ENCODE measurements around the gene MATK. TPM values are rescaled to one million over a fixed set of nuclear protein-coding genes. Genes with fewer than 3 reads are reported as not detected.
"Not testable (repeated sequence)": the region's sequence is repeated elsewhere in the genome, so short reads cannot be mapped to it uniquely, and the experiment has no call there.

MATK gene
- total RNA-seq, 1 experiment from 2014 or later, result not detected

DNA sequence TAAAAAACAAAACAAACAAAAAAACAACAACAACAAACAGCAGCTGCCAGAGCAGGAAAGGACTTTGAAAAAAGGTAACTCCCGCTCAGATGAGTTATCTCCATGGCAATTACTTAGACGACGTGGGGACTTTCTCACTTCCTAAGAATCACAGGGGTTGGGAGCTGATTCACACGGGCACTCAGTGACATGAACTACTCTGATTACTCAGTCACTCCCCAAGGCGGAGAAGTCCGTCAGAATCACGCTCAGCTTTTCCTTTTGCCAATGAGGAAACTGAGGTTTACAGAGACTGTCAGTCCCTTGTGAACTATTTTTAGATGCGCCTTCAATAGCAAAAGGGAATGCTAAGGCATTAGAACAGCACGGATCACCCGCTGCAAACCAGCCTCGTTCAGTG lies 32.3 kb upstream of the MATK start:
- intact Hi-C loops (cut with micrococcal nuclease; ENCODE audit: unreplicated experiment), result no loop called here
- H3K27me3 Mint-ChIP-seq (ENCODE audit: unreplicated experiment), result peaks cover 19% of the 10 kb centered on the region

DNA sequence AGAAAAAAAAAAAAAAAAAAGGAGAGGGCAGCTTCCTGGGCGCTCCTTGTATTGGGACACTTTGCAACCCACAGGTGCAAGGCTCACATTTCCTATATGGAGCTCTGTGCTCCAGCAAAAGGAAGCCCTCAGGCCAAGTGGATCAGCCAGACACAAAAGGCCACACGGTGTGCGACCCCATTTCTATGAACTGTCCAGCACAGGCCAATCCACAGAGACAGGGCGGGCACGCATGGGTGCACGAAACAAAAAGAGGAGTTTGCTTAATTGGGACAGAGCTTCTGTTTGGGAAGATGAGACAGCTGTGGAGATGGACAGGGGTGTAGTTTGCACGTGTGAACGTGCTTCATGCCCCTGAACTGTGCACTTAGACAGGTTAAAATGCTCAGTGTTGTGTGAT lies 31.6 kb upstream of the MATK start:
- no peaks in the 10 kb centered on the region for H3K4me1 Mint-ChIP-seq (ENCODE audit: low read depth, unreplicated experiment)
- H3K9me3 Mint-ChIP-seq (ENCODE audit: low read depth, unreplicated experiment), result no peaks in the 10 kb centered on the region
- no peak for DNase-seq
- H3K27me3 Mint-ChIP-seq (ENCODE audit: unreplicated experiment), result peaks cover 13% of the 10 kb centered on the region
- intact Hi-C loops (cut with micrococcal nuclease; ENCODE audit: unreplicated experiment), result no loop called here
- H3K27ac Mint-ChIP-seq (ENCODE audit: unreplicated experiment), result no peak overlapping the region
- CTCF ChIA-PET, result interaction anchor here (0.7 to 1.2 kb wide), 2 partner anchors 170 to 225 kb away, joined by 4 read pairs; no protein-coding TSS in a partner anchor
- H3K36me3 Mint-ChIP-seq (ENCODE audit: insufficient read depth, unreplicated experiment), result no peaks in the 10 kb centered on the region
- TF ChIP-seq, protein P1, sequence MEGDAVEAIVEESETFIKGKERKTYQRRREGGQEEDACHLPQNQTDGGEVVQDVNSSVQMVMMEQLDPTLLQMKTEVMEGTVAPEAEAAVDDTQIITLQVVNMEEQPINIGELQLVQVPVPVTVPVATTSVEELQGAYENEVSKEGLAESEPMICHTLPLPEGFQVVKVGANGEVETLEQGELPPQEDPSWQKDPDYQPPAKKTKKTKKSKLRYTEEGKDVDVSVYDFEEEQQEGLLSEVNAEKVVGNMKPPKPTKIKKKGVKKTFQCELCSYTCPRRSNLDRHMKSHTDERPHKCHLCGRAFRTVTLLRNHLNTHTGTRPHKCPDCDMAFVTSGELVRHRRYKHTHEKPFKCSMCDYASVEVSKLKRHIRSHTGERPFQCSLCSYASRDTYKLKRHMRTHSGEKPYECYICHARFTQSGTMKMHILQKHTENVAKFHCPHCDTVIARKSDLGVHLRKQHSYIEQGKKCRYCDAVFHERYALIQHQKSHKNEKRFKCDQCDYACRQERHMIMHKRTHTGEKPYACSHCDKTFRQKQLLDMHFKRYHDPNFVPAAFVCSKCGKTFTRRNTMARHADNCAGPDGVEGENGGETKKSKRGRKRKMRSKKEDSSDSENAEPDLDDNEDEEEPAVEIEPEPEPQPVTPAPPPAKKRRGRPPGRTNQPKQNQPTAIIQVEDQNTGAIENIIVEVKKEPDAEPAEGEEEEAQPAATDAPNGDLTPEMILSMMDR (IDR thresholded peaks at IDR 0.05; ENCODE audit: unreplicated experiment), result no peak
- no TSS peak for BruUV-seq (replicated peaks)
- no peak overlapping the region for H3K4me3 Mint-ChIP-seq (ENCODE audit: low read depth, unreplicated experiment)

More for the DNA sequence above, 32.3 kb upstream of the MATK start:
- Mint-ChIP-seq H3K4me1 (ENCODE audit: low read depth, unreplicated experiment) (no peaks in the 10 kb centered on the region), H3K36me3 (ENCODE audit: insufficient read depth, unreplicated experiment) (no peaks in the 10 kb centered on the region), H3K9me3 (ENCODE audit: low read depth, unreplicated experiment) (no peaks in the 10 kb centered on the region), H3K27ac (ENCODE audit: unreplicated experiment) (no peak overlapping the region), H3K4me3 (ENCODE audit: low read depth, unreplicated experiment) (no peak overlapping the region)
- CTCF ChIA-PET, result interaction anchor here (1.0 to 1.2 kb wide), 2 partner anchors 31 to 169 kb away, joined by 3 to 4 read pairs; no protein-coding TSS in a partner anchor
- TF ChIP-seq, protein P1 (IDR thresholded peaks at IDR 0.05; ENCODE audit: unreplicated experiment), result no peak
- DNase-seq, result peak; percentile 4
- BruUV-seq (replicated peaks), result no TSS peak

DNA sequence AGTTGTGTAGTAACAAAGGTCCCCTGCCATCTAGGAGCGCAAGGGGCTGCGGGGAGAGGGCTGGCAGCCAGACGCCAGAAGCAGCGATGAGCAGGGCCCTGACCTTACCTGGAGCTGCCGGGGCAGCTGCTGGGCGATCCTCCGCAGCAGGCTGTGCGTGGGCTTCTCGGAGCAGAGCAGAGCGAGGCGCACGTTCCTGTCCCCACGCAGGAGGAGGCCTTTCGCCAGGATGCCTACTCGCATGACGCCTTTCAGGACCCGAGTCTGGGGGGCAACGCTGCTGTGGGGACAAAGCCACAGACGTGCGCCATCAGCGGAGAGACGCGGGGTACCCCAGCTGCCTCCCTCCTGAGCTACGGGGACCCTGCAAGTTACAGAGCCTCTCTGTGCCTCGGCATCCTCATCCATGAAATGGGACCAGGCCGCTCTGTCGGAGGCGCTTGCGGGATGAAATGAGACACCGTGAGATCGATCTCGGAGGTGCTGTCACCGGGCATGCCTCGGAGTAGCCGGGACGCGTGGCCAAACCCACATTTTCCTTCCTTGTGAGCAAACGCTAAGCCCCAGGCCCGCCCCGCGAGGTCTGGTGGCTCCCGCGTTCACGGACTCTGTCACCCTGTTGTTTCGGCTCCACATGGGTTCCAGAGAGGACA lies 30.5 kb upstream of the MATK start:
- Mint-ChIP-seq H3K4me3 (ENCODE audit: low read depth, unreplicated experiment) (no peak overlapping the region), H3K4me1 (ENCODE audit: low read depth, unreplicated experiment) (no peaks in the 10 kb centered on the region), H3K27me3 (ENCODE audit: unreplicated experiment) (peaks cover 13% of the 10 kb centered on the region), H3K36me3 (ENCODE audit: insufficient read depth, unreplicated experiment) (no peaks in the 10 kb centered on the region), H3K9me3 (ENCODE audit: low read depth, unreplicated experiment) (no peaks in the 10 kb centered on the region), H3K27ac (ENCODE audit: unreplicated experiment) (no peak overlapping the region)
- no TSS peak for BruUV-seq (replicated peaks)
- CTCF ChIA-PET, result no interaction called here
- TF ChIP-seq, protein P1 (IDR thresholded peaks at IDR 0.05; ENCODE audit: unreplicated experiment), result no peak
- intact Hi-C loops (cut with micrococcal nuclease; ENCODE audit: unreplicated experiment), result no loop called here
- DNase-seq, result no peak

DNA sequence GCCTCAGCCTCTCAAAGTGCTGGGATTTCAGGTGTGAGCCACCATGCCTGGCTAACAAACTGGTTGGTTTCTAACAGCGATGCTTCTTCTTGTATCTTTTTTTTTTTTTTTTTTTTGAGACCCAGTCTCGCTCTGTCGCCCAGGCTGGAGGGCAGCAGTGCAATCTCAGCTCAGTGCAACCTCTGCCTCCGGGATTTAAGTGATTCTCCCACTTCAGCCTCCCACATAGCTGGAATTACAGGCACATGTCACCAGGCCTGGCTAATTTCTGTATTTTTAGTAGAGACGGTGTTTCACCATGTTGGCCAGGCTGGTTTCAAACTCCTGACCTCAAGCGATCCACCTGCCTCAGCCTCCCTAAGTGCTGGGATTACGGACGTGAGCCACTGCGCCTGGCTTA lies 30.0 kb upstream of the MATK start:
- DNase-seq; BruUV-seq (replicated peaks); intact Hi-C loops (cut with micrococcal nuclease; ENCODE audit: unreplicated experiment); CTCF ChIA-PET; H3K4me3 Mint-ChIP-seq (ENCODE audit: low read depth, unreplicated experiment); H3K4me1 Mint-ChIP-seq (ENCODE audit: low read depth, unreplicated experiment); H3K27ac Mint-ChIP-seq (ENCODE audit: unreplicated experiment); H3K36me3 Mint-ChIP-seq (ENCODE audit: insufficient read depth, unreplicated experiment); H3K9me3 Mint-ChIP-seq (ENCODE audit: low read depth, unreplicated experiment): not testable (repeated sequence)
- H3K27me3 Mint-ChIP-seq (ENCODE audit: unreplicated experiment), result peaks cover 13% of the 10 kb centered on the region

DNA sequence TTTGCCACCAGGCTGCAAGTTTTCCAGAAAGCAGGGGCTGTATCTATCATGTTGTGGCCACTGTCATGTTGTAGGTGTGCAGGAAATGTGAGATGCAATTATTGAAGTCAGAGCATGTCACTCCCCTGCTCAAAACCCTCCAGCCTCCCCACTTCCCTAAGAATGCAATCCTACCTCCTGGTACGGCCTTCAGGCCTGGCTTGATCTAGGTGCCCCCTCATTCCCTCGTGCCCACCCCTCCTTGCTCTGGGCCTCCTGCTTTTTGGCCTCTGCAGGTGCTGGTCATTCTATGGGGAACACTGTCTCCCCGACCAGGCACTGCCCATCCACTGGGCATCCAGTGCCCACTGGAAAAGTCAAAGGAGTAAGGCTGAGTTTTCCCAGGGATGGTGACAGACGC lies 28.5 kb upstream of the MATK start:
- TF ChIP-seq, protein P1 (IDR thresholded peaks at IDR 0.05; ENCODE audit: unreplicated experiment), result no peak
- no peaks in the 10 kb centered on the region for H3K4me1 Mint-ChIP-seq (ENCODE audit: low read depth, unreplicated experiment)

More for the DNA sequence above, 28.5 kb upstream of the MATK start:
- no peak overlapping the region for H3K4me3 Mint-ChIP-seq (ENCODE audit: low read depth, unreplicated experiment)
- no TSS peak for BruUV-seq (replicated peaks)
- no peak overlapping the region for H3K27ac Mint-ChIP-seq (ENCODE audit: unreplicated experiment)
- H3K27me3 Mint-ChIP-seq (ENCODE audit: unreplicated experiment), result peaks cover 13% of the 10 kb centered on the region
- DNase-seq, result no peak
- CTCF ChIA-PET, result no interaction called here
- H3K9me3 Mint-ChIP-seq (ENCODE audit: low read depth, unreplicated experiment), result no peaks in the 10 kb centered on the region
- intact Hi-C loops (cut with micrococcal nuclease; ENCODE audit: unreplicated experiment), result no loop called here
- H3K36me3 Mint-ChIP-seq (ENCODE audit: insufficient read depth, unreplicated experiment), result no peaks in the 10 kb centered on the region
